SHP77 treated with DMSO at 0.1 percent for 48 hours (cell line): ENCODE results near the gene ECE2.

Experiments
- DNase-seq: peaks from one replicate; lab custom pipeline; 2025; lab: John Stamatoyannopoulos, UW

Gene ECE2

DNA sequence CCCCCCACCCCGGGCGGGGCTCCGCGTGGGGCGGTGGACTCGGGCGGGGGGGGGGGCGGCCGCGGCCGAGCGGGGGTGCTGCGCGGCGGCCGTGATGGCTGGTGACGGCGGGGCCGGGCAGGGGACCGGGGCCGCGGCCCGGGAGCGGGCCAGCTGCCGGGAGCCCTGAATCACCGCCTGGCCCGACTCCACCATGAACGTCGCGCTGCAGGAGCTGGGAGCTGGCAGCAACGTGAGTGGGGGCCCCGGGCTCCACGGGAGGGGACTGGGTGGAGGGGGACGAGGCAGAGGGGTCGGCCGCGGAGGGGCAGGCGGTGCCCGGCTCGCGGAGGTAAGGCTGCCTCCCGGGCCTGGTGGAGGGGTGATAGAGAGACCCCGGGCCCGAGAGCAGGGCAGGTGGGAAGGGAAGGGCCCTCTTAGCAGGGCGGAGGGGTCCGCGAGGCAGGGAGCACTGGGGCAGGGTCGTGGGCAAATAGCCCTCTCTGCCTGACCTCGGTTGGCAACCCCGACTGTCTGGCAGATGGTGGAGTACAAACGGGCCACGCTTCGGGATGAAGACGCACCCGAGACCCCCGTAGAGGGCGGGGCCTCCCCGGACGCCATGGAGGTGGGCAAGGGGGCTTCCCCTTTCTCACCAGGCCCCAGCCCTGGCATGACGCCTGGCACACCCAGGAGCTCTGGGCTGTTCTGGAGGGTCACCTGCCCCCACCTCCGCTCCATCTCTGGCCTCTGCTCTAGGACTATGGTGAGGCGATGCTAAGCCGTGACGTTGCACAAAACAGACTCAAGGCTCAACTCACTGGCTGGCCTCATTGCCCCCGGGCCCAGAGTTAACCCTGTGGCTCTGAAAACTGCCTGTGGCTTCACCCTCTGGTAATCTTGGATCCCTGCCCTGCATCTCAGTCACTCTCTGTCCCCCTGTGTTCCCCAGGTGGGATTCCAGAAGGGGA is at the start of gene ECE2:
TSS of gene ECE2 (plus strand) at position 62 of the 950 bp plus-strand sequence. CDS start at position 194, 132 bp downstream.
- DNase-seq: no peak

DNA sequence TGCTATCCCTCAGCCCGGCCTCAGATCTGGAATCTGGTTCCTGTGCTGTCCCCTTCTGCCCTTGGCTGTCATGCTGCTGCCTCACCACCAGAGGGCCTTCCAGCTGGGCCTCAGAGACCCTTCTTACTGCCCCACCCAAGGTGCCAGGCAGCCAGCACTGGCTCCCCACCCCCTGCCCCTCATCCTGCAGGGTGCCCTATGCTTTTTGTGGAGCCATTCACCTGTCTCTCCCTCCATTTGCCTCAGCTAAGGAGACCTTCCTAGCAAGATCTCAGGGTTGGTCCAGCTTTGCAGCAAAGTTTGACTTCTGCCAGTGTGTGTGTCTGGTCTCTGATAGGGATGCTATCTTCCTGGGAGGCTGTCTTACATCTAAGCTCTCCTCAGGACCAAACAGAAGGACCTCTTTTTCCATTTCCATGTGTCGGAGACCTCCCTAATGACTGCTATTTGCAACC is 48.3 kb upstream of the ECE2 start:
- DNase-seq: no peak

DNA sequence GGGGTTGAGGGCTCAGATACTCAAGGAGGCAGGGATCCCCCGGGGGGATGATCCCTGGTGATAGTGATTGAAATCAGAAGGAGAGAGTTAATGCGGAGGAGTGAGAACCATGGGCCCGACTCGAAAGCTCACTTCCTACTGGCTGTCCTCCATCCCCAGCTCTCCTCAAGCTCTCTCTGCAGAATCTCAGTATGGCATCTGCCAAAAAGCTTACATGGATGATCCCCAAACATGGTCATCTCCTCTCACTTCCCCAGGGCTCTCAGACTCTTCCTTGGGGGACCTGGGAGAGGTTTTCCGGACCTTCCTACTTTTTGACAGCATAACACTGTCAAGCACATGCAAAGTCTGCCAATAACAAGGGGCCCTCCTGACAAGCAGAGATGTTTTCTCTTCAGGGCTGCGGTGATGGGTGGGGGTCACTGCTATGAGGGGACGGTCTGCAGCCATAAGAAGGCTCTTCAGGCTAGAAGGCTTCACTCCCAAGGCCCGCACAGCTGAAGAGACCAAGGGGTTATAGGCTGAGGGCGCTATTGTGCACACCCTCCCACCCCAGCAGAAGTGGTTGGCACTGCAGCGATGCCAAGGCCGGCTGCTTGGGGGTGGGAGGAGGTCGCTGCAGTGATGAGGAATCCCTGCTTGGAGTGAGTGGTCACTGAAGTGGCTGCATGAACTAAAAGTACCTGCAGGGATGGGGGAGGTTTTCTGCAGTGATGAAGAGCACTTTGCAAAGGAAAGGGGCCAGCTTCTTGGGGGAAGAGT is 47.3 kb upstream of the ECE2 start:
- DNase-seq: no peak

DNA sequence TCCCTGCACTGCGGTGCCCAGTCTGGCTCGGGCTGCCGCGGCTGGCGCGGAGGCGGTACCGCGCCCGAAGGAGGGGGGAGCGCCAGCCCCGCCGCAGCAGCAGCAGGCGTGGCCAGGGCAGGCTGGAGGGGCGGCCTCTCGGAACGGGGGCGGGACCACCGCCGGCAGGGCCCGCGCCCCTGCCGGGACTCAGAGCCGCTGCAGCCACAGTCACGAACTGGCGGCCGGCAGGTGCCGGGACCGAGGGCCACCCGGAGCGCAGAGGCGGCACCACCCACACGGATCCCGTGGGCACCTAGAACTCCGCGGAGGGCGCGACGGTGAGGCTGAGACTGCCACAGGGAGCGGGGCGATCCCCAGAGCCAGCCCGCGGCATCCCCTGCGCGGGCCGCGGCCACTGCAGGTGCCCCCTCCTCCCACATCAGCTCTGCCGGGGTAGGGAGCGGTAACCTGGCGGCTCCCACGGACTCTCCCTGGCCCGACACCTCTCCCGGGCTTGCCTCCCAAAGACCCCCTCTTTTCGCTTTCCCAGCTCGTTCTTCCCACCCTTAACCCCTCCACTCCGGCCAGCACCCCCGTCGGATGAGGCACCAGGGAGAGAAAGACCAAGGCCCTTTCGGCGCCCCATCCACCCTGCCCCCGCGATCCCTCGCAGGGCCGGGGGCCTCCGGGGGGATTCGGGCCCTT is 46.3 kb upstream of the ECE2 start, which contains the start of gene VWA5B2:
TSS of gene VWA5B2 (plus strand) at position 192 of the 687 bp plus-strand sequence. CDS start 944 bp downstream, outside the sequence.
- DNase-seq: peak; percentile 31

DNA sequence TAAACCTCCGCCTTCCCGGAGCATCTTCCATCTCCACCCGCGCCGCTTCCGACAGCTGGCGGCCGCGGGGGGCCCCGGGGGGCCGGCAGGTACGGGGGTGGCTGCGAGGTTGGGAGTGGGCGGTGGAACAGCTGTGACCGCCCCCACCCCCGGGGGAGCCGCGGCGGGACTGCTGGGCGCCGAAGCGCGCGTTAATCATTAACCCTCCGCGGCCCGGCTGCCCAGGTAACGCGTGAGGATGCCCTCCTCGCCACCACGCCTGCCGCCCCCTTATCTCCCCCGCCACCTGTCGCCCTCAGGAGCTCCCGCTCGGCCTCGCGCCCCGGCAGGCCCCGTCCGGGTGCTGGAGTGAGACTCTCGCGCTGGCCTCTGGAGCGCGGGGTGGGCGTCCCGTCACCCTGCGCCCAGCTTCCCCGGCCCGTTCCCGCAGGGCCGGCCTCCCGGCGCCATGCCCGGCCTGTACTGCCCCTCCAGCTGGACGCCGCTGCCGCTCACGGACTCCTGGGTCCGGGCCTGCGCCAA is 45.7 kb upstream of the ECE2 start:
- no peak for DNase-seq

DNA sequence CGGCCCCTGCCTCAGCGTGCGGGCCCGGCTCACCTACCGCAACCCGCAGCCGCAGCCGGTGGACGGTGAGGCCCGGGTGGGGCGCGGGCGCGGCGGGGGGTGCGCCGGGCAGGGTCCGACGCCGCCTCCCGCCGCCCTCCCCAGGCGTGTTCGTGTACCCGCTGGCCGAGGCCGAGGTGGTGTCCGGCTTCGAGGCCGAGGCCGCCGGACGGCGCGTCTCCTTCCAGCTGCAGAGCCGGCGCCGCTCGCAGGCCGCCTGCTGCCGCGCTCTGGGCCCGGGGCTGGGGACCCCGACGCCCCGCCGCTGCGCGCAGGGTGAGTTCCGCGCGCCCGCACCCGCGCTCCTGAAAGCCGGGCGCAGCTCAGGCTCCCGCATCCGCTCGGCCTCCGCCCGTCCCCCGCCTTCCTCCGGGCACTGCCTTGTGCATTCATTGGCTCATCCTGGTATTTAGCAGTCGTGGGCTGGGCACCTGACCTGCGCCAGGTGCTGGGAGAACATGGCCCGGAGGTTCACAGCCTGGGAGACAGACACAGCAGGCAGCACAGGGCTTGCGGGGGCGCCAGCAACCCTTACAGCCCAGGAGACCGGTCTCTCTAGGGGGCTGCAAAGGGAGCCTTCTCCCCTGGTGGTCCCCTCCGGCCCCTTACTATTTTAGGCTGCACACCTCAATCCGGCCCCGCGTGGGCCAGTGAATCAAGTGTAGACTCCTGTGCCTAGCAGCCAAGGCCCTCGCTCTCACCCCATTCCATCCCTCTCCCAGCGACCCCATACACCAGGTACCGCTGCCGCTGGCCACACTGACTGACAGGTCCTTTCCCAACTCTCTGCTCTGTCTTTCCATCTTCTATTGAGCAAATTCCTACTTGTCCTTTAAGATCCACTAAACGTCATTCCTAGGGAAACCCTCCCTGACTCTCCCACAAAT is 45.0 kb upstream of the ECE2 start:
- DNase-seq: no peak

DNA sequence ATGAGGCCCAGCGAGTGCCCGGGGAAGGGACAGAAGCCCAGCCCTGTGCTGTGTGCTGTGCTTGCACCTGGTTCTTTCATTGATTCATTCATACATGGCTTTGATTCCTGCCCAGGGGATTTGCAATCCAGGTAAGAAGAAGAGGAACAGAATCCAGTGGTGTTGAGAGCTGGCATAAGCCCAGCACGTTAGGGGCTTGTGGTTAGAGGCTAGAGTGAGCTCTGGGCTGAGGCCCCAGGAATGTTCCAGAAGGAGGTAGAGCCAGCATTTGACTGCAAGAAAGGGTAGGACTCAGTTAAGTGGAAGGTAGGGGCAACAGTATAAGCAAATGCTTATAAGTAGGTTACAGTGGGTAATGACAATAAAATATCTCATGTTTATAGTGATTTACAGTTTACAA is 44.2 kb upstream of the ECE2 start:
- no peak for DNase-seq

DNA sequence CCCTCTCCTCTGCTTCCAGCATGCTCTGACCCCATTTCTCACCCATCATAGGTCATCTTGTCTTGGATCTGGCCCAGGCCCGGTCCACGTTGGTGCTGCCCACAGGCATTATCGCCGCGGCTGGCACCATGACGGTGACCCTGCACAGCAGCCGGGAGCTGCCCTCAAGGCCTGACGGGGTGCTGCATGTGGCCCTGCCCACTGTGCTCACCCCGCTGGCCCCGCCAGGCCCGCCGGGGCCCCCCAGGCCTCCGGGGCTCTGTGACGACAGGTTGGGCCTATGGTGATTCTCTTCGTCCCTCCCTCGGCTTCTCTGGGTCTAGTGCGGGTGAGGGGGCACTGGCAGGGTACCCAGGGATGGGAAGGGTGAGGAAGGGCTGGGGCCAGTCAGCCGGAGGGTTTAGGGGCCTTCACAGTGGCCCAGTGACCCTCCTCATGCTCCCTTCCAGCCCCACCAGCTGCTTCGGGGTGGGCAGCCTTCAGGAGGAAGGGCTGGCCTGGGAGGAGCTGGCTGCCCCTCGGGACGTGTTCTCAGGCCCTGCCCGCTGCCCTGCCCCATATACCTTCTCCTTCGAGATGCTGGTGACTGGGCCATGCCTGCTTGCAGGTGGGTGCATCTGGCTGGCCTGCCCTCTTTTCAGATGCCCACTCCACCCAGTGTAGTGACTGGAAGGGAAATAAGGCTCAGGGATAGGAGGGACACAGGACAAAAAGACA is 42.5 kb upstream of the ECE2 start:
- DNase-seq: no peak

DNA sequence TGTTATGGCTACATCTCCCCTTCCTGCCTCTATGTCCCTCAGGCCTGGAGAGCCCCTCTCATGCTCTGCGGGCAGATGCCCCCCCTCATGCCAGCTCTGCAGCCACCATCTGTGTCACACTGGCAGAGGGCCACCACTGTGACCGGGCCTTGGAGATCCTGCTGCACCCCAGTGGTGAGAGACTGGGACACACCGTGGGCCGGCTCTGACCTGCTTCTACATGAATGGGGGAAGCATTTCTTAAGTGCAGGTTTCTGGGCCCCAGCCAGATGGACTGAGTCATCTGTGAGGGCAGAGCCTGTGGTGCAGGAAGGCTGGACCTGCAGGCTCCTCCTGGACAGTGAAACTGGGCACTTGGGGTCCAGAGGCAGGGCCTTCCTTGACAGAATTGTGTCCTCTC is 41.6 kb upstream of the ECE2 start:
- DNase-seq: no peak

DNA sequence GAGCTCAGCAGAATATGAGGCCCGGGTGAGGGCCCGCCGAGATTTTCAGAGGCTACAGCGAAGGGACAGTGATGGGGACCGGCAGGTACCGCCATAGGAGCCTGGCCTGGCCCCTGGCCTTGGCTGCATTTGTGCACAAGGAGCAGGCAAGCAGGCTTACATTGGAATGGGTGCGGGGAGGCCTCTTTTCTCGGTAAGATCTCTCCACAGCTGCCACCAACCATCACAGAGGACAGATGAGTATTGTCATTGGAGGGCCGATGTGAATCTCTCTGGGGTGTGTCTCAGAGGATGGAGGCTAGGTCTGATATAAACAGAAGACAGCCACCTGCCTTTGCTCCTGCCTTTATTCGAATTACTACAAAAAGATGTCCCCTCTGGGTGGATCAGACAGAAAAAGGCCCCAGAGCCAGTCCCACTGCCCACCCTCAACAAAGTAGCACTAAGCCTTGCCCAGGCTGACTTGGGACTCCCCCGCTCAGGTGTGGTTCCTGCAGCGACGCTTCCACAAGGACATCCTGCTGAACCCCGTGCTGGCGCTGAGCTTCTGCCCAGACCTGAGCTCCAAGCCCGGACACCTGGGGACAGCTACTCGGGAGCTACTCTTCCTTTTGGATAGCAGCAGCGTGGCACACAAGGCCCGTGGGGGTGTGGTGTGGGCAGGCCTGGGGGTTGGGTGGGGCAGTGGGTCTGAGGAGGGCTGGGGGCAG is 41.0 kb upstream of the ECE2 start:
- no peak for DNase-seq

DNA sequence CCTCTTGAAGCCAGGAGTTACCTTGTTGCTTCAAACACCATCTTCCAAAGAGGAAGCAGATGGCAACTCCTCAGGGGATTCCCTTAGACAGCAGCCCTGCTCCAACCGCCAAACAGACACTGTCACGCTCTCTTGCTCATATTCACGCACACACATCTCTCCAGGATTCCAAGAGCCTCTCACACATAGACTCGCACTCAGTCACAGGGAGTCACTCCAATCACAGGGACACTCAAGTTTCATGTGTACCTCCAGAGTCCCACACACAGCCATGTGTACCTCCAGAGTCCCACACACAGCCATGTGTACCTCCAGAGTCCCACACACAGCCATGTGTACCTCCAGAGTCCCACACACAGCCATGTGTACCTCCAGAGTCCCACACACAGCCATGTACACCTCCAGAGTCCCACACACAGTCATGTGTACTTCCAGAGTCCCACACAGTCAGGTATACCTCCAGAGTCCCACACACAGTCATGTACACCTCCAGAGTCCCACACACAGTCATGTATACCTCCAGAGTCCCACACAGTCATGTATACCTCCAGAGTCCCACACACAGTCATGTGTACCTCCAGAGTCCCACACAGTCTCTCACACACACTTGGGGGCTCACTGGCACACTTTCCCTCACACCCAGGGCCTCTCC is 40.3 kb upstream of the ECE2 start:
- DNase-seq: no peak

DNA sequence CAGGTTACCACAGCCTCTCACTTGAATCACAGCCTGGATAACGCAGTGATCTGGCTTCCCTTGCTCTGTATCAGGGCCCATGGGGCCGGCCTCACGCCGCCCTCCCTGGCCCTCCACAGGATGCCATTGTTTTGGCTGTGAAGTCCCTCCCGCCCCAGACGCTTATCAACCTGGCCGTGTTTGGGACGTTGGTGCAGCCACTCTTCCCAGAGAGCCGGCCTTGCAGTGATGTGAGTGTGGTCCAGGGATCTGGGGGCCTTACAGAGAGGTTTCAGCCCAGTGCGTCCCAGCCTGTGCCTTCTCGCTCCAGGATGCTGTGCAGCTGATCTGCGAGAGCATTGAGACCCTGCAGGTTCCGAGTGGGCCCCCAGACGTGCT is 39.8 kb upstream of the ECE2 start:
- DNase-seq: no peak

DNA sequence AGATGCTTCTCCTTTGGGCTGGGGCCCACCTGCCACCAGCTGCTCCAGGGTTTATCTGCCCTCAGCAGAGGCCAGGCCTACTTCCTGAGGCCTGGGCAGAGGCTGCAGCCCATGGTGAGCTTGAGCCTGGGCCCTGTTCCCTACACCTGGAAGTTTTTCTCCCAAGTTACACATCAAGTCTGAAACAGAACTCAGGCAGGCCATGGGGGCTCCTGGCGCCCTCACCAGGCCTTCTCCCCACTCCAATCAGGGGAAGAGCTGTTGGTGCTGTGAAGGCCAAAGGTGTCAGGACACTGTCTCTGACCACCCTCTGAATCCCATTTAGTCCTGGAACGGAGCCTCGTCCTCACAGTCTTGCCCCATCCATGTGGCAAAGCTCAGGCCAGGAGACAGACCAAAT is 39.2 kb upstream of the ECE2 start:
- no peak for DNase-seq

DNA sequence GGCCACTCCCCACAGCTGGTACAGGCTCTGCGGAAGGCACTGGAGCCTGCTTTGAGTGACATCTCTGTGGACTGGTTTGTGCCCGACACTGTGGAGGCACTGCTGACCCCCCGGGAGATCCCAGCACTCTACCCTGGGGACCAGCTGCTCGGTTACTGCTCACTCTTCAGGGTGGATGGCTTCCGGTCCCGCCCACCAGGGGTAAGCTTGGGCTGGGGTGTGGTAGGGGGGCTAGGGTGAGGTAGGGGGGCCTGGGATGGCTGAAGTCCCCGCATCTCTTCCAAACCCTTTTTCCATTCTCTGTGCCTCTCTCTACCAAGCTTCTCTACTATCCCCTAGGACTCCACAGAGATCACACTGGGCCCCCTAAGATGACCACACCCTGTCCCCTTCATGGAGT is 38.6 kb upstream of the ECE2 start:
- no peak for DNase-seq

DNA sequence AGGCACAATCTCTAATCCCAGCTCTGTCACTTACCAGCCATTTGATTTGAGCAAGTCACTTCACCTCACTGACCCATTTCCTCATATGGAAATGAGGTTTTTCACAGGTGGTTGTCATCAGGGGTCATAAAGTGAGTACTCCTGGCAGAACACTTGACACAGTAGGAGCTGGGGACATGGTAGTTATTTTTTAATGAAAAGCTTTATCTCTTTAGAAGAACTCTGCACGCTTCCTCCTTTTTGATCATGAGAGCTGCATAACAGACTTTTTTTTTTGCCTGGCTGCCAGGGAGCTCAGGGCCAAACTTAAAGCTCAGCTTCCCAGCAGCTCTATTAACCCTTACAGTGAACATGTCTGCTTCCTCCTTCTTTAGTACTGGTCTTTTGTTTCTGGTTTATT is 38.0 kb upstream of the ECE2 start:
- no peak for DNase-seq

DNA sequence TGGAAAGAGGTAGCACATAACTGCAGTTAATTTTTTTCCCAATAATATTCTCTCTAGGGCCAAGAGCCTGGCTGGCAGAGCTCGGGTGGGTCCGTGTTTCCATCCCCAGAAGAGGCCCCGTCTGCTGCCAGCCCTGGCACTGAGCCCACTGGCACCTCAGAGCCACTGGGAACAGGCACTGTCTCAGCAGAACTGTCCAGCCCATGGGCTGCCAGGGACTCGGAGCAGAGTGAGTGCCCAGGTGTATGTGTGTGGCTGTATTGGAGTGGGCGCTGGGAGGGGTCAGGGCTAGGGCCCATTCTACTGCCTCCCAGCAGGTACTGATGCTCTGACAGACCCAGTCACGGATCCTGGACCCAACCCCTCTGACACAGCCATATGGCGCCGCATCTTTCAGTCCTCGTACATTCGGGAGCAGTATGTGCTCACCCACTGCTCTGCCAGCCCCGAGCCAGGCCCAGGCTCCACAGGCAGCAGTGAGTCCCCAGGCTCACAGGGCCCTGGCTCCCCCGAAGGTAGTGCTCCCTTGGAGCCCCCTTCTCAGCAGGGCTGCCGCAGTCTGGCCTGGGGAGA is 37.5 kb upstream of the ECE2 start:
- DNase-seq: no peak

DNA sequence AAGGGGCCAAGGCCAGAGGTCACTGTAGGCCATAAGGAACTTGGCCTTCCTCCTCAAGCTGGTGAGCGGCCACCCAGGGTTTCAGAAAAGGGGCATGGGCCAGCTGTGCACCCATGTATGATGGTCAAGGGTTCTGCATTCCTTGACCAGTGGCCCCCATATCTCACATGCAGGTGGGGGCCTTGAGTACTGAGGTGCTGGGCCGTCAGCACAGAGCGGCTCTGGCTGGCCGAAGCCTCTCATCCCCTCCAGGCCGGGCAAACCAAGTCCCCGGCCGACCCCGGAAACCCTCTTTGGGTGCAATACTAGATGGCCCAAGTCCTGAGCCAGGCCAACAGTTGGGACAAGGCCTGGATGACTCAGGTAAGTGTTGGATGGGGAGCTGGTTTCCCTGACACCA is 36.6 kb upstream of the ECE2 start:
- no peak for DNase-seq

DNA sequence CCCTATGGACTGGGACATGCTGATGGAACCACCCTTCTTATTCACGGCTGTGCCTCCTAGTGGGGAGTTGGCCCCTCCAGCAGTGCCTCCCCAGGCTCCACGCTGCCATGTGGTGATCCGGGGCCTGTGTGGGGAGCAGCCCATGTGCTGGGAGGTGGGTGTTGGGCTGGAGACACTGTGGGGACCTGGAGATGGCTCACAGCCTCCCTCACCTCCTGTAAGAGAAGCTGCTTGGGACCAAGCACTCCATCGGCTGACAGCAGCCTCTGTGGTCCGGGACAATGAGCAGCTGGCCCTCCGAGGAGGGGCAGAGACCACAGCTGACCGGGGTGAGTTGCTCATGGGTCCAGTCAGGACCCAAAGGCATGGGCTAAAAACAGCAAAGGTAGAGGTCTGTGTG is 36.1 kb upstream of the ECE2 start:
- no peak for DNase-seq
